GM21367 (cell line): Measurements from ENCODE around the gene MCAT.
"Not testable (repeated sequence)": the region's sequence is repeated elsewhere in the genome, so short reads cannot be mapped to it uniquely, and the experiment has no call there.

Source experiments
- ATAC-seq: cut with Tn5 transposase; IDR thresholded peaks from one replicate; pipeline ENCODE4 v1.9.1; 2021; ENCODE audit not compliant: unreplicated experiment

The MCAT gene

DNA sequence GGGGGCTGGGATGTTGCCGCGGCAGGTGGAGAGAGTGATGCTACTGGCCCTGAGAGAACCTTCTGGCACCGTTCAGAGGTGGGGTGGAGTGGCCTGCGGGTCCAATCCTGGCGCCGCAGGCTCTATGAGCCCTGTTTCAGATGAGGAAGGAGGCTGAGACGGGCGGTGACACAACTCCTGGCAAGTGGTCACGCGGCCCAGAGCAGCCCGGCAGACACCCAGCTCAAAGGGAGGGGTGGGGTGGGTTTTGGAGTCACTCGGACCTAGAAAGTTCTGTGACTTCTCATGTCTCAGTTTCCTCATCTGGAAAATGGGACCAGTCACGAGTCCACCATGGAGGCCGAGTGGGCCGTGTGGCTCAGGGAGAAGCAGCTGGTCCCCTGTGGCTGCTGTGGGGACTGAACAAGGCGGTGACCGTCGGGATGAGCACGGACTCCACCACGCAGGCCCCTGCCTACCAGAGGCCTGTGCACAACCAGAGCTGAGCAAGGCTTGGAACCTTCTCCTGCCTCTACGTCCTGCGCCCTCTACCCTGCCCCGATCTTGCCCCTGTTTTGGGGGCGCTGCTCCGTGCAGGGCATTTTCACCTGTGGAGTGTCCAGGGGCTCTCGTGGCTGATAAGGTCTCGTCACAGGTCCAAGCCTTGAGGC, 11.8 kb upstream of the MCAT start:
- no peak for ATAC-seq

DNA sequence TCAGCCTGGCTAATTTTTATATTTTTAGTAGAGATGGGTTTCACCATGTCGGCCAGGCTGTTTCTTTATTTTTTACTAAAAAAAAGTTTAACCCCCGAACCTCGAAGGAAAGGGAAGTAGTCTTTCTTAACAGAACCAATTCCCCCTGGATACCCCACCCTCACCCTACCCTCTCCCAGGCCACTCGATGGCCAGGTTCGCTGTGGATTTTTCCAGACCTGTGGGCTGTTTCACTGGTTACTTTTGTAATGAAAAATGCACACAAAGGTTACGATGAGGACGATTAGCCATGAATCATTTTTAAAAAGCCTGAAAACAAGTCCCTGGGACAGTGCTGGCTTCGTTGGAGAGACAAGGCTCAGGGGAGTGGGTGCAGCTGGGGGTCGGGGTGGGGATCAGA, 10.7 kb upstream of the MCAT start:
- ATAC-seq, result no peak

DNA sequence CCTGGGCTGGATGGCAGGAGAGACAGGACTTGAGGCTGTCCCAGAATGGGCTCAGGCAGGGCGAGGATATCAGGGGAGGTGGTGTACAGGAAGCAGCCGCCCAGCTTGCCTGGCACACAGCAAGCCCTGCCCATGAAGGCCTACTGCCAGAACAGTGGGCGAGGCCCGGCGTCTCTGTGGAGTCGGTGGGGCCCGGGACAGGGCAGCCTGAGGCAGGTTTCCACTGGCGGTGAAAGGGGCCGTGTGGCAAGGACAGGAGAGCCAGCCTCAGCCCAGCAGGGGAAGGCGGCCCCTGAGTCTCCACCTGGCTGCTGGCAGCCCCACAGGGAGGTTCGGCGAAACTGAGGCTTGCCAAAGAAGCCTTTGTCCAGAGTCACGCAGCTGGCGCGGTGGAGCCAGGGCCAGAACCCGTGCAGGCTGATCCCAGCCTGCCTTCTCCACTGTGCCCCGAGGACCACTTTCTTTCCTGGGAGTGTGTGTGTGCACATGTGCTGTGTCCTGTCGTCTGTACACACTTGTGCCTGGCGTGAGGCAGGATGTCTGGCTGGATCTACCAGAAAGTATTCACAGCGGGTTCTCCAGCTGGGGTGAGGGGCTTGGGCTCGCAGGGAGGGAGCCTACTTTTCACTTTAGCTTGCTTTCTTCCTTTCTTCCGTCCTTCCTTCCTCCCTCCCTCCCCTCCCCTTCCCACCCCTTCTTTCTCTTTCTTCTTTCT, 9.3 kb upstream of the MCAT start:
- ATAC-seq, result no peak

DNA sequence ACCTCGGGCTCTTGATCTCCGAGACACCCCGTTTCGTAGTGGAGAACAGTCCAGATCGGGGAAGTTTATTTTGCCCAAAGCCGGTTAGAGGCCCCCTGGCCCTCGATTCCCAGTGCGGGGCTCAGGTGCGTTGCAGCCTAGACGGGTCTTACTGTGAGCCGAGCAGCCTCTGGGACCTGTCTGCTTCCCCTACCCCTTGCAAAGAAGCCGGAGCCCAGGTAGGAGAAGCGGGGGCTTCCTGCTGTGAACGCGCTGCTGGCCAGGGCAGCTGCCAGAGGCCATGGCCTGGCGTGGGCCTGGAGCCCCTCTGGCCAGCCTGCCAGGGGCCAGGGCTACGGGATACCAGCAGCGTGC, 8.8 kb upstream of the MCAT start:
- no peak for ATAC-seq

DNA sequence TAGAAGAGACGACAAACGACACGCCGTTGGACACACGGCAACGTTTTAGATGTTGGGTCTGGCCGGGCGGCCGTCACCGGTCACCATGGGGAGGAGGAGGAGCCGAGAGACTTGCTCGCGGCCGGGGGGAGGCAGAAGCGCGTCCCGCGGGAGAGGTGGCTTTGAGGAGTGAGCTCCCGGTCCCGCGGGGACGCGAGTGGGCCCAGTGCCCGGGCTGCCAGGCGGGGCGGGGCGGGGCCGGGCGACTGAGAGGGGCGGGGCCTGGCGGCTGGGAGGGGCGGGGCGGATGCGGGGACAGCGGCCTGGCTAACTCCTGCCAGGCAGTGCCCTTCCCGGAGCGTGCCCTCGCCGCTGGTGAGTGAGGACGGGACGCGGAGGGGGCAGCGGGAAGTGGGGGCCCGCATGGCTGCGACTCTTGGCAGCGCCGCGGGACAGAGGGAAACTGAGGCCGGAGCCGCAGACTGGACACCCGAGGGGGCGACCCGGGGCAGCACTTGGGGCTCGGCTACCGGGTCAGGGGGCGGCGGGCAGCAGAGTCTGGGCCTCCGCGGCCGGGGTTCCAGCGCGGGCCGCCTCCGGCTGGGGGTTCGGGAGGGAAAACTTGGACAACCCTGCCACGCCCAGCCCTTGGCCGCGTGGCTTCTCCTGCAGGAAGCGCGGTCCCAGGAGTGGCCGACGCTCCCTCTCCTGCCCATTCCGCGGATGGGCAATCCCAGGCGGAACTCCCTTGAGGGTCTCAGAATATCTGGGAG, 8.2 kb upstream of the MCAT start, which contains the start of gene TSPO:
Gene TSPO, plus strand, starts transcription at position 309 of the 752 bp plus-strand sequence. CDS start 7,680 bp downstream, outside the sequence.
- no peak for ATAC-seq

DNA sequence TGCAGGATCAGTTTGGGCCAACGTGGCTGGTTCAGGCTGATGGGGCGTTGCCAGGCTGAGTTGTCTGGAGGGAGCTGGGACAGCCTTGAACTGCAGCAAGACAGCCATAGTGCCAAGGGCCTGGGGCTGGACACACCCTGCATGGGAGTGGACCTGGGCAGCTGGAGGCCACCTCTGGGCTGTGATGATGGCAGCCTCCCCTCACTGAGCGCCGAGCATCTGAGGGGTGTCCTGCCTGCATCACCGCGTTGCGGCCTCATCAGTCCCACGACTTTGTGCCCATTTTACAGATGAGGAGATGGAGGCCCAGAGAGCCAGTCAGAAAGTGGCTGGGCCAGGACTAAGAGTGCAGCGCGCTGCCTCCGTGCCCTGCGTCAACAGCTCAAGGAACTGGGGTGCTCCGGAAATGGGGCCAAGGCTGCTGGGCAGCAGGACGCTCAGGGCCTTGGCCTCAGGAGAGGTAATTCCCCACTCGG, 7.6 kb upstream of the MCAT start:
- ATAC-seq, result no peak

DNA sequence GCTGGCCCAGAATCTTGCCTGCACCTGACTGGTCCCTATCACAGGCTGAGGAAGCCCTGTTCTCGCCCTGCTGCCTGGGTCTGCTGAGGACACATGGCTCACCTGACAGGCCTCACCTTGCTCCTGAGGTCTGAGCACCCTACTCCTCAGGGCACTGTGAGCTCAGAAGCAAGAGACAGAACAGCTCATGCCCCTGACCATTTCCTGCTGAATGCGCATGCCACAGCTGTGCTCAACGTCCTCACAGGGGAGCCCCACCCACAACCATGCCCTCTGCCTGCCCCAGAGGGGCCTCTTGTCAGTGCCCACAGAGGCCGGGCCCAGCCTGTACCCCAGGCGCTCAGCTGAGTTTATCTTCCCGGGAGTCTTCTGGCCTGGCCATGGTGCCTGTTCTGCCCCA, 5.4 kb upstream of the MCAT start:
- ATAC-seq, result no peak

DNA sequence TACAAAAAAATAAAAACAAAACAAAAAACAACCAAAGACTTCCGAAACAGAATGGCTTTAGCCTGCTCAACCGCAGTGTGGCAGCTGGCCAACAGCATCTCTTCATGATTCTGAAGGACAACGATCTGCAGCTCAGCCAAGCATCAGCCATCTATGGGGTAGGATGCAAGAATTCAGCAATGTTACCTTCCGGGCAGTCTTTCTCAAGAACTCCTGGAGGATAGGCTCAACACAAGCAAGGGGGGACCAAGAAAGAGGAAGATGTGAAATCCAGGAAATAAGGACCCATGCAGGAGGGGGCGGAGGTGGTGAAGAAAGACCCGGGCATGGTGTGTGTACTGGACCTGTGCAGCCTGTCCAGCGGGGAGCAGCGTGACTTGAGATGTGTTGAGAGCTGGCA, 4.6 kb upstream of the MCAT start:
- no peak for ATAC-seq

DNA sequence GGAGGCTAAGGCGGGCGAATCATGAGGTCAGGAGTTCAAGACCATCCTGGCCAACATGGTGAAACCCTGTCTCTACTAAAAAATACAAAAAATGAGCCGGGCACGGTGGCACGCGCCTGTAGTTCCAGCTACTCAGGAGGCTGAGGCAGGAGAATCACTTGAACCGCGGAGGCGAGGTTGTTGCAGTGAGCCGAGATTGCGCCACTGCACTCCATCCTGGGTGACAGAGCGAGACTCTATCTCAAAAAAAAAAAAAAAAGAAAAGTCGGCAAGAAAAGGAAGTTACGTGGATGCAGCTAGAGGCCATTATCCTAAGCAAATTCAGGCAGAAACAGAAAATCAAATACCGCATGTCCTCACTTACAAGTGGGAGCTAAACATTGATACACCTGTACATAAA, 3.1 kb upstream of the MCAT start:
- not testable (repeated sequence) for ATAC-seq

DNA sequence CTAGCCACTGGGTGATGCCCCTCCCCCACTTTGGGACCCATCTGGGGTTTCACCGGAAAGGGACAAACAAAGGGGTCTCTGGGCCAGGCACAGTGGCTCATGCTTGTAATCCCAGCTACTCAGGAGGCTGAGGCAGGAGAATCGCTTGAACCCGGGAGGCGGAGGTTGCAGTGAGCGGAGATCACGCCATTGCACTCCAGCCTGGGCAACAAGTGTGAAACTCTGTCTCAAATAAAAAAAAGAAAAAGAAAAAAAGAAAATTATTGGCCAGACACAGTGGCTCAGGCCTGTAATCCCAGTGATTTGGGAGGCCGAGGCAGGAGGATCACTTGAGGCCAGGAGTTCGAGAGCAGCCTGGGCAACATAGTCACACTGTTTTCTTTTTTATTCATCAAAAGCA, 2.2 kb upstream of the MCAT start:
- ATAC-seq, result not testable (repeated sequence)

DNA sequence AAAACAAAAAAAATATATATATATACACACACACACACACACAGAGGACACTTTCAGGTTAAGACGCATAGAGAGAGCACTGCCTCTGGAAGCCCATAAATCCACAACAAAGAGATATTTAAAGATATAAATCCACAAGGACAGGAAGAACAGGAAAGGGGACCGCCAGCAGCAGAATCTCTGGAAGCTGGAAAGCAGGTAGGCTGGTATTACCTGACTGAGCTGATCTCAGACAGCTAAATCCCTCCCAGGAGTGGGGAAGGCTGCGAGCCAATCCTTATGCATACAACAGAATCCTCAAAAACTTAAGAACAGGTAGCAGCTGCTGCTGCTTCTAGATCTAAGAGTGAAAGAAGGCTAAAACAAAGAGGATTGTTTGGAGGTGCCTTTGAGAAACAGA, 1.8 kb upstream of the MCAT start:
- no peak for ATAC-seq

DNA sequence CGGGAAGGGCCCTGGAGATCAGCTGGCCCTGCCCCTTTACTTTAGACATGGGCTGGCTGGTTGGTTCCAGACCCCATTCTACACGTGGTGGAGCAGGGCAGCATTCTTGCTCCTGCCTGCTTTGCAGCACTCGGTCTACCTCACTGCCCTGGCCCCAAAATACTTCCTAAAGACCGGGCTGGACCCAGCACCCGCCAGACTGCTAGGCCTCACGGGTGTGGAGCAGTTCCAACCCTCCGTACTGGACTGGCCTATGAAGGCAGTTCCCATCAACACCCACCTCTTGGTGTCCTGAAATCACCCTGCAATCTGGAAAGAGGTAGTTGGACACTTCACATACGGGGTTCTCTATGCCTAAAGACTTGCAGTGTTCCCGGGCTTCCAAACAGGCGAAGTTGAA, 6.4 kb downstream of the MCAT start:
- no peak for ATAC-seq

DNA sequence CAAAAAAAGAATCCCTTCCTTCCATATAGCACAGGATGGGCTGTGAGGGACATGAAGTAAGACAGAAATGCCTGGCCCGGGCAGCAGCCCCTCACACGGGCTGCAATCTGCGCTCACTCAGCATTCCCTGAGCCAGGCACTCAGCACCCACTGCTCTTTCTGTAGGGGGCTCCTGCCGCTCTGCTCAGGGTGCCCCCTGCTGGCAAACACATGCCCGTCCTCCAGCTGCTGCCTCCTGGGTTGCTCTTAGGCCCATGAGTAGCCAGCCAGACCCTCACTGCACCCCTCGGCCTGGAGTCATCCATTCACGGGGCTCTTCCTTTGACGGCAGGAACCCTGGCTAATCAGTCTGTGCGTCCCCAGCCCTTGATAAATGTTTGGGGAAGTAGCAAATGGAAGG, 6.9 kb downstream of the MCAT start:
- ATAC-seq, result no peak

DNA sequence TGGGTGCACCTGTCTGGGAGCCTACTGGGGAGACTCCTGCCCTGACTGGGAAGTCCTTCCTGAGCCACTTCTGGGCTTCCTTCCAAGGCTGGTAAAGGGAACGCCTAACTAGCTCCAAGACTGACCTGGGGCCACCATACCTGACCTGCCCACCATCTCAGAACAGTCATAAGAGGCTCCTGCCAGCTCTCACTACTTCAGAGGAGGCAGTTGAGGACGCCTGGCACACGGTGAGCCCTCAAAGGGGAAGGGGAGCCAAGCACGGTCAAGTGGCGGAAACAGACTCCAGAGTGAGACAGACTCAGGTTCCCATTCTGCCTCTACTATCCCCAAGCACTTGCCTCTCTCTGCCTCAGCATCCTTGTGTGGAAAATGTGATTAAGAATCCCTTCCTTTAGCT, 7.6 kb downstream of the MCAT start:
- ATAC-seq, result no peak

DNA sequence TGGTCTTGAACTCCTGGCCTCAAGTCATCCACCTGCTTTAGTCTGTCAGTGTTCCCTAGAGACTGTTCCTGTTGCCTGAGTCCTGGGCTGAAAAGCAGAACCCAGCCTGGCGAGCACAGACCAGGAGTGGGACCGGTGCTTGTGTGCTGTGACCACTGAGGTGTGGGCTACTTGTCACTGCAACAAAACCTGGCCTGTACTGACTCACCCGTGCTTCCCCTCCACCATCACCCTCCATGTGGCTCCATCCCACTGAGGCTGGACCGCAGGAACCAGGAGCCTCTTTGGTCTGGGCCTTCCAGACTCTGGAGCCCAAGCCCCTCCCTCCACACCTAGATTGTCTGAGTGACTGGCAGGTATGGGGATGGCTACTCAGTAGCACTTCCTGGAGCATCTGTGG, 8.6 kb downstream of the MCAT start:
- no peak for ATAC-seq

DNA sequence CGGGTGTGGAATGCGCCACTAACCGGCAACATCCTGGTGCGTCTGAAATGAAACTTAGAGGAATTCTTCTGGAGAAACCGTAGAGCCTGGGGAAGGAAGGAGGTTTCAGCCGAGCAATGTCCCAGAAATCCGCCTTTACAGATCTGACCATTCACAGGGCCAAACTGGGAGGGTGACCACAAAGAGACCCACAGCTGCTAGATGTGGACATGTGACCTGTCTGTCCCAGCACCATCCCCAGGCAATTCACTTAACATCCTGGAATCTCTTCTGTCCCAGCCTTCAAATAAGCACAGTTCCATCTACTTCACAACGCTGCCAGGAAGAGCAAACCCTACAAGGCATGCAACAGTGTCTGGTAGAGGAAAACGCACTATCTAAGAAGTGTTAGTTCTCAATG, 9.8 kb downstream of the MCAT start:
- ATAC-seq, result no peak

DNA sequence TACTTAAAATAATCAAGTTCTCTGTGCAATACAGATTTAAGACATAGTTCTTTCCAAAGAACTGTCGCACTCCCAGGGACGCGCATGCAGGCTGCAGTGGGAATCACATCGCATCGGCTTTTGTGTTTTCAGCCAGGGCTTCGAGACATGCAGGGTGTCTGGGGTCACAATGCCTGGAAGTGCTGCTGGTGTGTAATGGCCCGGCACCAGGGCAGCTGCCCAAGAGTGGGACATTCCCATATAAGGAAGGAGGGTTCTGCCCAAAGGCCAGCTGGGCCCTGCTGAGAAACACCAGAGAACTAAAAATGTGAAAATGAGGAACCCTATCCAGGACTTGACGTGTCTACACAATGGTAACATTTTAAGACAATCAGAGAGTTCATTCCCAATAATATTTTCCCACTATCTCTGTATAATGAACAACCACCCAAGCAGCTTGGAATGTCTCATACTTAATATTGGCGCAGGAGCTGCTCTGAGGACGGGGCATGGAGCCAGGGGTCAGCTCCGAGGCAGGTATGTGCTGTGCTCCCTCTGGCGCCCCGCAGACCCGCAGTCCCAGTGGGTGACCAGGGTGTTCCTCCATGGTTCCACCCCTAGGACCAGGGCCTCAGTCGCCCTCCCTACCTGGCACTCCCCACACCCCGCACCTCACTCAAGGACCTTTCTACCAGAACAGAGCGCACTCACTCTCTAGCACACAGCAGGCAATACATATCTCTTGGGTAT, 11.3 kb downstream of the MCAT start:
- no peak for ATAC-seq

DNA sequence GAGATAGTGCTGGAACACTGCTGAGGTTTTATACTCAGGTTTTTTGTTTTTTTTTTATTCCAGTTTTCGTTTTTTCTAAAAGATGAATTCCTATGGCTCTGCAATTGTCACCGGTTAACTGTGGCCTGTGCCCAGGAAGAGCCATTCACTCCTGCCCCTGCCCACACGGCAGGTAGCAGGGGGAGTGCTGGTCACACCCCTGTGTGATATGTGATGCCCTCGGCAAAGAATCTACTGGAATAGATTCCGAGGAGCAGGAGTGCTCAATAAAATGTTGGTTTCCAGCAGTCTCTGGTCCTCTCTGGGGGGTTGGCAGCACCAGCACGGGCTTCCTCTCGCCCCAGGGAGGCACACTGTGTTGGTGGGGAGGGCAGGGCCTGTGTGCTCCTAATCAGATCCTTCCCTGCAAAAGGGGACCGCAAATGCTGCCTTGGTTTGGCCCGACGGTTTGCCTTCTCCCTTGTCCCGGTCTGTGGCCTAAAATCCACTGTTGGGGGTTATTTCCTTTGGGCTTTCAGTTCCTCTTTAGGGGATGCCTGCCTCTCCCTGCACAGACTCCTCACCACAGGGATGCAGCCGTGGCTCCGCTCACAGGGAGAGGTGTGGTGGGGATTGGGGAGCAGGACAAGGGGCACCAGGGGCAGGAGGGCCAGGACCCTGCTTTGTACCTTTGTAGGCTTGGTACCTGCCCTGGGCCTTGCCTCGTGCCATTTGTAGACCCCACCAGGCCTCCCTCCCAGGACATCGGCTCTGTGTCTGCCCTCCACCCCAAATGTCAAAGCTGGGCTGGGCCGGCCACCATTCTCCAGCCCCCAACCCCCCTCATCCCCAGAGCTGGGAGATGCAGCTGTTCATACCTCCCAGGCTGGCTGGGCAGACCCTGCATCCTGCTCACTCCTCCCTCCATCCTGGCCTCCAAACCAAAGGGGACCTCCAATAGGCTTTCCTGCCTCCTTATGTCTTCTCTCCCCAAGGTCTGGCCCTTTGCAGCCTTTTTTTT, 13.5 kb downstream of the MCAT start:
- ATAC-seq, result no peak

DNA sequence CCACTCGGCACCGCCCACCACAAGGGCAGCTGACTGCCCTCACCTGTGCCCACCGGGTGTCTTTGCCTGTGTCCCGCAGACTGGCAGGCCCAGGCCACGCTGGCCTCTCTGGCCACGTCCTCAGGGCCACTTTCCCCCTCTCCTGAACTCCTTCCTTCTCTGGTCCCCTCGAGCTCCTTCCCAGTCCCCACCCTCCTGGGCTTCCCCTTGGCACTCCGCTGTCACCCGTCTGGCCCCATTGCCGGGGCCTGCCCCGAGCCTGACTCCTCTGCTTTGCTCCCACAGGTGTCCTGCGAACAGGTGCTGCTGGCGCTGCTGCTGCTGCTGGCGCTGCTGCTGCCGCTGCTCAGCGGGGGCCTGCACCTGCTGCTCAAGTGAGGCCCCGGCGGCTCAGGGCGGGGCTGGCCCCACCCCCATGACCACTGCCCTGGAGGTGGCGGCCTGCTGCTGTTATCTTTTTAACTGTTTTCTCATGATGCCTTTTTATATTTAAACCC, 14.2 kb downstream of the MCAT start:
- ATAC-seq, result no peak

DNA sequence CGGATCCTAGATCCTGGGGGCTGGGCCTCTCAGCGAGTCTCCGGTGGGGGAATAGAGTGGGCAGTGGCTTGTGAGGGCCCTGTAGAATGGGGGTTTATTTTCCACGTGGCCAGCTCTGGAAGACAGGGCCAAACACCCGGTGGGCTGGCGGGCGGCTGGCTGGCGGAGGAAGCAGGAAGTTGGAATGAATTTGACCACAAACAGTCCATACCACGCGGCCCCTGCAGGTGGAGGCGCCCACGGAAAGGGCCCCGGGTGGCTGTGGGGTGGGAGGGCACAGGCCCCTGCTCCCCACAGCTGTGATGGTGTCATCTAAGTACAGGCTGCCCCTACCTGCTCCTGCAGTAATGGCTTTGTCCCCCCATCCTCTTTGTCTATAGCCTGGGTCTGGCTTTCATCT, 15.1 kb downstream of the MCAT start:
- no peak for ATAC-seq
